GOT3 (cell line): Measurements from ENCODE around the gene ADAMTS10.
"Not testable (repeated sequence)": the region's sequence is repeated elsewhere in the genome, so short reads cannot be mapped to it uniquely, and the experiment has no call there.

Experiments
- DNase-seq: peaks from one replicate; lab custom pipeline; 2025; ENCODE audit warnings: mixed read lengths; lab: John Stamatoyannopoulos, UW

ADAMTS10 gene

GRCh38 chr19:8610041-8610935 lies at the start of gene ADAMTS10:
ADAMTS10 (minus strand) TSS chr19:8610715; CDS start chr19:8605710, 5,005 bp downstream.
- DNase-seq, result no peak

- DNase-seq, result no peak
Measured at GRCh38 chr19:8659905-8660304, 49.4 kb upstream of the ADAMTS10 start.

GRCh38 chr19:8657869-8658268 lies 47.4 kb upstream of the ADAMTS10 start:
- DNase-seq, result no peak

- no peak for DNase-seq
Measured at GRCh38 chr19:8655340-8655709, 44.8 kb upstream of the ADAMTS10 start.

- no peak for DNase-seq
Measured at GRCh38 chr19:8654591-8655339, 44.2 kb upstream of the ADAMTS10 start.

- no peak for DNase-seq
Measured at GRCh38 chr19:8648240-8648639, 37.7 kb upstream of the ADAMTS10 start.

- no peak for DNase-seq
Measured at GRCh38 chr19:8643860-8644653, 33.5 kb upstream of the ADAMTS10 start.

- no peak for DNase-seq
Measured at GRCh38 chr19:8642561-8642960, 32.0 kb upstream of the ADAMTS10 start.

GRCh38 chr19:8641908-8642547 lies 31.5 kb upstream of the ADAMTS10 start:
- DNase-seq, result no peak

GRCh38 chr19:8641221-8641907 lies 30.8 kb upstream of the ADAMTS10 start:
- DNase-seq, result no peak

- no peak for DNase-seq
Measured at GRCh38 chr19:8640402-8641004, 30.0 kb upstream of the ADAMTS10 start.

- no peak for DNase-seq
Measured at GRCh38 chr19:8639821-8640401, 29.4 kb upstream of the ADAMTS10 start.

GRCh38 chr19:8638078-8638619 lies 27.6 kb upstream of the ADAMTS10 start:
- DNase-seq, result no peak

- not testable (repeated sequence) for DNase-seq
Measured at GRCh38 chr19:8637070-8637469, 26.6 kb upstream of the ADAMTS10 start.

GRCh38 chr19:8635422-8635821 lies 24.9 kb upstream of the ADAMTS10 start:
- DNase-seq, result no peak

- no peak for DNase-seq
Measured at GRCh38 chr19:8631425-8631819, 20.9 kb upstream of the ADAMTS10 start.

- DNase-seq, result no peak
Measured at GRCh38 chr19:8630796-8631424, 20.4 kb upstream of the ADAMTS10 start.

- DNase-seq, result no peak
Measured at GRCh38 chr19:8629996-8630683, 19.6 kb upstream of the ADAMTS10 start, which contains the start of gene NFILZ. NFILZ (plus strand) TSS chr19:8630633; CDS start chr19:8676766, 46,133 bp downstream.

- no peak for DNase-seq
Measured at GRCh38 chr19:8629184-8629583, 18.7 kb upstream of the ADAMTS10 start.
